SH-SY5Y (cell line): Measurements from ENCODE around the gene ST6GAL2.

Experiments used
- GATA2 ChIP-seq: IDR thresholded peaks from 2 replicates; pipeline ENCODE4 v1.6.1; 2011; ENCODE audit warnings: mild to moderate bottlenecking, low read depth, low read length
- GATA3 ChIP-seq: IDR thresholded peaks from 2 replicates; pipeline ENCODE4 v1.6.1; 2011; ENCODE audit warnings: low read depth, mild to moderate bottlenecking, low read length, moderate library complexity

Gene ST6GAL2

GRCh38 chr2:106828119-106828518, 57.8 kb downstream of the ST6GAL2 start:
- no peak for TF ChIP-seq GATA3
- TF ChIP-seq GATA2, result no peak

- TF ChIP-seq GATA2 (no peak), GATA3 (no peak)
Observed at GRCh38 chr2:106827158-106827557, 58.8 kb downstream of the ST6GAL2 start.

GRCh38 chr2:106825161-106825560, 60.8 kb downstream of the ST6GAL2 start:
- TF ChIP-seq GATA3, result no peak
- TF ChIP-seq GATA2, result no peak

- no peak for TF ChIP-seq GATA2
- TF ChIP-seq GATA3, result no peak
Observed at GRCh38 chr2:106816974-106817373, 69.0 kb downstream of the ST6GAL2 start.

- no peak for TF ChIP-seq GATA2
- no peak for TF ChIP-seq GATA3
Observed at GRCh38 chr2:106812841-106813240, 73.1 kb downstream of the ST6GAL2 start.

GRCh38 chr2:106812383-106812782, 73.6 kb downstream of the ST6GAL2 start:
- no peak for TF ChIP-seq GATA2
- no peak for TF ChIP-seq GATA3

- no peak for TF ChIP-seq GATA2
- TF ChIP-seq GATA3, result no peak
Observed at GRCh38 chr2:106805716-106806115, 80.3 kb downstream of the ST6GAL2 start.

GRCh38 chr2:106804161-106804560, 81.8 kb downstream of the ST6GAL2 start:
- TF ChIP-seq GATA2 (no peak), GATA3 (no peak)

- TF ChIP-seq GATA2 (no peak), GATA3 (no peak)
Observed at GRCh38 chr2:106800976-106801655, 84.9 kb downstream of the ST6GAL2 start.

GRCh38 chr2:106800180-106800579, 85.8 kb downstream of the ST6GAL2 start:
- TF ChIP-seq GATA3 (no peak), GATA2 (no peak)

- no peak for TF ChIP-seq GATA3
- no peak for TF ChIP-seq GATA2
Observed at GRCh38 chr2:106798826-106799552, 87.0 kb downstream of the ST6GAL2 start.

- TF ChIP-seq GATA2 (no peak), GATA3 (no peak)
Observed at GRCh38 chr2:106797494-106797893, 88.5 kb downstream of the ST6GAL2 start.

- TF ChIP-seq GATA2 (no peak), GATA3 (no peak)
Observed at GRCh38 chr2:106792671-106793070, 93.3 kb downstream of the ST6GAL2 start.

- TF ChIP-seq GATA2 (no peak), GATA3 (no peak)
Observed at GRCh38 chr2:106789185-106789584, 96.8 kb downstream of the ST6GAL2 start.

- TF ChIP-seq GATA2 (no peak), GATA3 (no peak)
Observed at GRCh38 chr2:106782681-106783080, 103.3 kb downstream of the ST6GAL2 start.
